Neural cell (in vitro differentiated cells): ENCODE results near the gene NHSL1.

ENCODE experiments used
- EP300 ChIP-seq: fragments of 450-650 bp; conservative IDR thresholded peaks from 2 replicates; pipeline ENCODE4 v1.6.1; 2014; ENCODE audit warnings: antibody characterized with exemption, mild to moderate bottlenecking, moderate library complexity; ENCODE audit not compliant: poor library complexity, severe bottlenecking
- EZH2 ChIP-seq: fragments of 200-600, 300-800 bp; shearing (Covaris generic), sonication (generic); IDR thresholded peaks from 2 replicates; pipeline ENCODE4 v1.6.1; 2014; ENCODE audit warnings: antibody characterized with exemption, low read length, borderline replicate concordance, mild to moderate bottlenecking; ENCODE audit not compliant: insufficient read depth, poor library complexity, severe bottlenecking
- POLR2AphosphoS5 ChIP-seq: IDR thresholded peaks from 2 replicates; pipeline ENCODE4 v1.6.1; 2012
- RAD21 ChIP-seq: fragments of 450-650 bp; conservative IDR thresholded peaks from 2 replicates; pipeline ENCODE4 v1.6.1; 2014; ENCODE audit warnings: antibody characterized with exemption, mild to moderate bottlenecking, moderate library complexity
- TAF1 ChIP-seq: IDR thresholded peaks from 2 replicates; pipeline ENCODE4 v1.6.1; 2012; ENCODE audit warnings: low read depth
- TF ChIP-seq, protein P1 (sequence below): fragments of 450-650 bp; IDR thresholded peaks from 2 replicates; pipeline ENCODE4 v1.5.1; 2014; ENCODE audit warnings: antibody characterized with exemption, mild to moderate bottlenecking, moderate library complexity; ENCODE audit not compliant: poor library complexity, severe bottlenecking

DNA sequence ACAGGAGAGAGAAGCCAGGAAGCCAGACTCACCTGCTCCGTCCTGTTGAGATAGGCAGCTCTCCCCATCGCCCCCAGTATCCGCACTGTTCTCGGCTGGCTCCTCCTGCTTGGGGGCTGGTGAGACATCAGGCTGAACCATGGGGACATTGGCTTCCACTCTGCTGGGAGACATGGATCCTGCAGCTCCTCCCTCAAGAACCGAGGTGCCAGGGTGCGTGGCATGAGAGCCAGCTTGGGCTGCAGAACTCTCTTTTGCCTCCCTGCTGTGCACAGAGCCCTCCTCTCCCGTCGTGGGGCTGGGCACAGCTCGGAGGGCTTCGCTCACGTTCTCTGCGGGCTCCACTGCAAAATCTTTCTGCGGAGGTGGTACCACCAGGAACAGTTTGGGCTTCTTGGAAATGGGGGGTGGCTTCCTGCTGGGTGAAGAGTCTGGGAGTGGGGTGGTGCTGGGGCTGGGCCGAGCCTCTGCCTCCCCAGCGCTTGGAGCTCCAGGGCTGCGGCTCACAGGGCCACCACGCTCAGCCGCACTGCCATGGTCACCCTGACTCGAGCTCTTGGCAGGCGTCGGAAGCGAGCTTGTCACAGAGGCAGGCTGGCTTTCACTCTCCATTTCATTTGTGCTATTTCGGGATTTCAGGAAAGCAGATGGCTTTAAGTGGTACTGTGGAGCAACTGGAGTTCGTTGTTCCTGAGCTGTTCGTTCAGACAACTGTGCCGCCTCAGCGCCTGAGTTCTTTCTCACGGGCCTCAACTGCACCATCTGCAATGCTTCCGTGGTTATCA lies 68.7 kb downstream of the NHSL1 start:
- TF ChIP-seq EP300 (no peak), EZH2 (no peak), TAF1 (no peak), POLR2AphosphoS5 (no peak), RAD21 (no peak)
- TF ChIP-seq, protein P1, sequence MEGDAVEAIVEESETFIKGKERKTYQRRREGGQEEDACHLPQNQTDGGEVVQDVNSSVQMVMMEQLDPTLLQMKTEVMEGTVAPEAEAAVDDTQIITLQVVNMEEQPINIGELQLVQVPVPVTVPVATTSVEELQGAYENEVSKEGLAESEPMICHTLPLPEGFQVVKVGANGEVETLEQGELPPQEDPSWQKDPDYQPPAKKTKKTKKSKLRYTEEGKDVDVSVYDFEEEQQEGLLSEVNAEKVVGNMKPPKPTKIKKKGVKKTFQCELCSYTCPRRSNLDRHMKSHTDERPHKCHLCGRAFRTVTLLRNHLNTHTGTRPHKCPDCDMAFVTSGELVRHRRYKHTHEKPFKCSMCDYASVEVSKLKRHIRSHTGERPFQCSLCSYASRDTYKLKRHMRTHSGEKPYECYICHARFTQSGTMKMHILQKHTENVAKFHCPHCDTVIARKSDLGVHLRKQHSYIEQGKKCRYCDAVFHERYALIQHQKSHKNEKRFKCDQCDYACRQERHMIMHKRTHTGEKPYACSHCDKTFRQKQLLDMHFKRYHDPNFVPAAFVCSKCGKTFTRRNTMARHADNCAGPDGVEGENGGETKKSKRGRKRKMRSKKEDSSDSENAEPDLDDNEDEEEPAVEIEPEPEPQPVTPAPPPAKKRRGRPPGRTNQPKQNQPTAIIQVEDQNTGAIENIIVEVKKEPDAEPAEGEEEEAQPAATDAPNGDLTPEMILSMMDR: no peak
